Sigmoid colon (tissue), 7 donors: Measurements from ENCODE around the gene MPC1. TPM values are rescaled to one million over a fixed set of nuclear protein-coding genes. Genes with fewer than 3 reads are reported as not detected.

Experiments used
- DNase-seq: peaks from one replicate; pipeline ENCODE4 v3.0.0-alpha.2; 2019
- H3K27ac ChIP-seq, 4 donors: fragments of 200-600 bp; sonication (generic); one replicate each; pipeline ENCODE4 v1.5.1; 2016 to 2019; ENCODE audit warnings: mild to moderate bottlenecking in 1 of 4
- H3K27me3 ChIP-seq, 3 donors: fragments of 200-600 bp; sonication (generic); one replicate each; pipeline ENCODE4 v1.5.1; 2019; ENCODE audit warnings: mild to moderate bottlenecking in 1 of 3
- H3K36me3 ChIP-seq, 4 donors: fragments of 200-600 bp; sonication (generic); one replicate each; pipeline ENCODE4 v1.5.1; 2016 to 2019
- H3K4me1 ChIP-seq, 4 donors: fragments of 200-600 bp; sonication (generic); one replicate each; pipeline ENCODE4 v1.5.1; 2017 to 2019
- H3K4me3 ChIP-seq, 4 donors: fragments of 200-600 bp; sonication (generic); one replicate each; pipeline ENCODE4 v1.5.1; 2017 to 2019; ENCODE audit warnings: mild to moderate bottlenecking in 2 of 4, moderate library complexity in 1 of 4
- H3K9me3 ChIP-seq, 4 donors: fragments of 200-600 bp in 3 of 4; sonication (generic) in 3 of 4; one replicate each; pipeline versions ENCODE4 v1.5.1 to v1.6.1; 2013 to 2019
- EP300 ChIP-seq, 4 donors: sonication (generic); formaldehyde crosslinking; IDR thresholded peaks; one replicate each; pipeline ENCODE4 v1.6.1; 2017; ENCODE audit warnings: antibody characterized with exemption in 4 of 4
- POLR2A ChIP-seq, 2 donors: fragments of 450-650 bp; IDR thresholded peaks; one replicate each; pipeline ENCODE4 v1.6.1; 2016; ENCODE audit warnings: antibody characterized with exemption in 2 of 2, mild to moderate bottlenecking in 2 of 2, moderate library complexity in 2 of 2
- POLR2AphosphoS5 ChIP-seq, 4 donors: sonication (generic); formaldehyde crosslinking; IDR thresholded peaks; one replicate each; pipeline ENCODE4 v1.6.1; 2017; ENCODE audit warnings: antibody characterized with exemption in 4 of 4
- WGBS, 2 donors: extraction: QIAGEN DNeasy Blood & Tissue Kit; methylation state at CpG; one replicate each; pipeline ENCODE4 v1.1.7; 2013; 5-methylcytosine and 5-hydroxymethylcytosine counted together
- intact Hi-C: fragments of 100-400 bp; cut with DNase I; formaldehyde crosslinking; loops from one replicate; pipeline ENCODE4 v1.15.1; 2023
- polyA plus RNA-seq, 3 donors: library from polyadenylated mRNA; stranded (reverse); fragments of 200-250 nt; gene quantifications; one replicate each; pipeline ENCODE4 v1.2.3, GENCODE V29; 2013
- total RNA-seq, 4 donors: library from RNA; depleted of rRNA; stranded (reverse); fragments of >200 nt; gene quantifications; one replicate each; pipeline ENCODE4 v1.1.0, GENCODE V29; 2016
- TF ChIP-seq, protein P1 (sequence below), 4 experiments: fragments of 450-650 bp in 3 of 4; fragments of 200-600 bp in 1 of 4; IDR thresholded peaks; one replicate each; pipeline ENCODE4 v1.5.1; 2016 to 2019; ENCODE audit warnings: antibody characterized with exemption in 4 of 4, mild to moderate bottlenecking in 3 of 4, moderate library complexity in 2 of 4
- donor health status: healthy with polysubstance abuse.
- donor health status: Bipolar disorder and iron deficiency.
- donor health status: healthy.

Gene MPC1
- total and polyA plus RNA-seq, 7 donors = 52.9 to 310 (median 82.0) TPM

GRCh38 chr6:166354143-166354542 is 28.6 kb downstream of the MPC1 start:
- Histone ChIP-seq H3K4me3 (no peak overlapping the region), H3K27me3 (no peaks in the 10 kb centered on the region), H3K27ac (no peak overlapping the region), H3K9me3 (peaks cover 0 to 4% (median 0%) of the 10 kb centered on the region in 4 donors), H3K36me3 (no peaks in the 10 kb centered on the region), H3K4me1 (no peaks in the 10 kb centered on the region)
- WGBS, 2 donors = 91 to 93% methylated on average over 4 of the region's 4 CpGs
- intact Hi-C loops = no loop called here
- no peak for DNase-seq
- TF ChIP-seq POLR2A (IDR thresholded peaks at IDR 0.05) (no peak), POLR2AphosphoS5 (IDR thresholded peaks at IDR 0.05) (no peak), EP300 (IDR thresholded peaks at IDR 0.05) (no peak)
- TF ChIP-seq, protein P1, sequence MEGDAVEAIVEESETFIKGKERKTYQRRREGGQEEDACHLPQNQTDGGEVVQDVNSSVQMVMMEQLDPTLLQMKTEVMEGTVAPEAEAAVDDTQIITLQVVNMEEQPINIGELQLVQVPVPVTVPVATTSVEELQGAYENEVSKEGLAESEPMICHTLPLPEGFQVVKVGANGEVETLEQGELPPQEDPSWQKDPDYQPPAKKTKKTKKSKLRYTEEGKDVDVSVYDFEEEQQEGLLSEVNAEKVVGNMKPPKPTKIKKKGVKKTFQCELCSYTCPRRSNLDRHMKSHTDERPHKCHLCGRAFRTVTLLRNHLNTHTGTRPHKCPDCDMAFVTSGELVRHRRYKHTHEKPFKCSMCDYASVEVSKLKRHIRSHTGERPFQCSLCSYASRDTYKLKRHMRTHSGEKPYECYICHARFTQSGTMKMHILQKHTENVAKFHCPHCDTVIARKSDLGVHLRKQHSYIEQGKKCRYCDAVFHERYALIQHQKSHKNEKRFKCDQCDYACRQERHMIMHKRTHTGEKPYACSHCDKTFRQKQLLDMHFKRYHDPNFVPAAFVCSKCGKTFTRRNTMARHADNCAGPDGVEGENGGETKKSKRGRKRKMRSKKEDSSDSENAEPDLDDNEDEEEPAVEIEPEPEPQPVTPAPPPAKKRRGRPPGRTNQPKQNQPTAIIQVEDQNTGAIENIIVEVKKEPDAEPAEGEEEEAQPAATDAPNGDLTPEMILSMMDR (IDR thresholded peaks at IDR 0.05) = no peak

DNA sequence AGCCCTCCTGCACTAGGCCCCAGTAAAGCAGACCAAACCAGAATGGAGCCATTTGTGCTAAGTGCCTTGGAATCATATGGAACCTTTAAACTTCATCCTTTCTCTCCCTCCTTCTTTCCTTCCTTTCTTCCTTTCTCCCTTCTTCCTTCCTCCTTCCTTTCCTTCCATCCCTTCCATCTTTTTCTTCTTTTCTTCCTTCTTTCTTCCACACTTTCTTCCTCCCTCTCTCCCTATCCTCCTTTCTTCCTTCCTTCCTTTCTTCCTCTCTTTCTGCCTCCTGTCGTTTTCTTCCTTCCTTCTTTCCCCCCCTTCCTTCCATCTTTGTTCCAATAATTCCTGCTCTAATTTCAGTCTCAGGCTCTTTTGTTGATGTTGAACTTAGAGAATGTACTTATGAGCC is 29.2 kb downstream of the MPC1 start:
- peaks cover 0 to 4% (median 0%) of the 10 kb centered on the region in 4 donors for H3K9me3 ChIP-seq
- H3K36me3 ChIP-seq = no peaks in the 10 kb centered on the region
- no peaks in the 10 kb centered on the region for H3K4me1 ChIP-seq
- no peak overlapping the region for H3K4me3 ChIP-seq
- intact Hi-C loops = no loop called here
- no peak for TF ChIP-seq POLR2A (IDR thresholded peaks at IDR 0.05)
- TF ChIP-seq EP300 (IDR thresholded peaks at IDR 0.05) = no peak
- TF ChIP-seq POLR2AphosphoS5 (IDR thresholded peaks at IDR 0.05) = no peak
- TF ChIP-seq, protein P1 (IDR thresholded peaks at IDR 0.05) = no peak
- 72 to 88% methylated on average over 1 of the region's 1 CpG for WGBS, 2 donors
- DNase-seq = no peak
- no peaks in the 10 kb centered on the region for H3K27me3 ChIP-seq
- no peak overlapping the region for H3K27ac ChIP-seq

DNA sequence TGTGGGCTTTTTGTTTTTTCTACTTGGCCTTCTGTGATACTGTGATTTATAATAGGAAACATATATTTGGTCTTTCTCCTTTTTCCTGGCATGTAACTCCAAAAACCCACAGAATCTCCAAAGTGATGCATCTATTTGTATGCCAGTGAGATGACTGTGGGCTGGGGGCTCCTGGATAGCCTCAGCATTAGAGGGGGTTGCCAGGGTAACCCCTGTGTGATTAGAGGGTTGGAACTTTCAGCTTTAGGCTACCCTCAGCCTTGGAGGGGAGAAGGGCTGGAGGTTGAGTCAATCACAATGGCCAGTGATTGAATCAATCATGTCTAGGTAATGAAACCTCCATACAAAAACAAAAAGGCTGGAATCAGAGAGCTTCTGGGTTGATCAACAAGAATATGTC is 29.8 kb downstream of the MPC1 start:
- TF ChIP-seq POLR2A (IDR thresholded peaks at IDR 0.05) = no peak
- TF ChIP-seq, protein P1 (IDR thresholded peaks at IDR 0.05) = no peak
- TF ChIP-seq EP300 (IDR thresholded peaks at IDR 0.05) = no peak
- no peak for TF ChIP-seq POLR2AphosphoS5 (IDR thresholded peaks at IDR 0.05)

DNA sequence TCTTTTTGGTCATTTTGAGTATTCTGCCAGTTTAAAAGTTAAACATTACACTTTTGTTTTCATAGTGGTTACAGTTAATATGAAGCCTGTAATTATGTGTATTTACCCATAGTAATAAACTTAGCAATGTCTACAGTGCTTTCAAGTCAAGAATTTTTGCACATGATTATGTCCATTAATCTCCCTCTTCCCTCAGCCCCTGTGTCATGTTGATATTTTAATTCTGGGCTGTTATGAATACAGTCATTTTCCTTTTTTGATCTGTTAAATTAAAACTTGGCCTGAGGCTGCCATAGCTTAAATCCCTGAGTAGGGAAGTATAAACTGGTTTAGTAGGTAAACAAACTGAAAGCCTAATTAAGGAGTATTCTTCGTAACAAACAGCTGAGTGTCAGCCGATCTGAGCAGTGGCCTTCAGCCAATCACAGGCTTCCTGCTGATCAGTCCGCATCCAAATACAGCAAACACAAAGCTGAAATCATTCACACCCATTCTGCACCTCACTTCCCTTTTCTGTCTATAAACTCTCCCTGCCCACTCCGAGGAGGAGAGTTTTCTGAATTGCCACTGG is 30.9 kb downstream of the MPC1 start:
- DNase-seq = no peak
- H3K27me3 ChIP-seq = no peaks in the 10 kb centered on the region
- WGBS, 2 donors = 4 to 20% methylated on average over 4 of the region's 4 CpGs
- no peaks in the 10 kb centered on the region for H3K36me3 ChIP-seq
- H3K4me1 ChIP-seq = no peaks in the 10 kb centered on the region
- no peak overlapping the region for H3K4me3 ChIP-seq
- TF ChIP-seq POLR2AphosphoS5 (IDR thresholded peaks at IDR 0.05) (no peak), EP300 (IDR thresholded peaks at IDR 0.05) (no peak), POLR2A (IDR thresholded peaks at IDR 0.05) (no peak)
- TF ChIP-seq, protein P1 (IDR thresholded peaks at IDR 0.05) = no peak
- intact Hi-C loops = no loop called here
- peaks cover 0 to 4% (median 0%) of the 10 kb centered on the region in 4 donors for H3K9me3 ChIP-seq
- no peak overlapping the region for H3K27ac ChIP-seq

More for the DNA sequence above, 29.8 kb downstream of the MPC1 start:
- Histone ChIP-seq H3K36me3 (no peaks in the 10 kb centered on the region), H3K4me3 (no peak overlapping the region), H3K27ac (no peak overlapping the region), H3K27me3 (no peaks in the 10 kb centered on the region), H3K9me3 (peaks cover 0 to 4% (median 0%) of the 10 kb centered on the region in 4 donors), H3K4me1 (no peaks in the 10 kb centered on the region)
- intact Hi-C loops = no loop called here
- DNase-seq = no peak
